Measurements from ENCODE around the gene IL7R.

- TF ChIP-seq CTCF (conservative IDR thresholded peaks at IDR 0.05; ENCODE audit: low read length) = no peak
- no peak for TF ChIP-seq EZH2phosphoT487 (IDR thresholded peaks at IDR 0.05; ENCODE audit: borderline replicate concordance, low read depth, low read length)
Observed at GRCh38 chr5:35861718-35862117, 5.0 kb downstream of the IL7R start.
